COLO668 (cell line): ENCODE measurements around the gene PPARD.

Source experiments
- DNase-seq: peaks from one replicate; lab custom pipeline; 2025; ENCODE audit not compliant: unreplicated experiment; lab: John Stamatoyannopoulos, UW

The PPARD gene

DNA sequence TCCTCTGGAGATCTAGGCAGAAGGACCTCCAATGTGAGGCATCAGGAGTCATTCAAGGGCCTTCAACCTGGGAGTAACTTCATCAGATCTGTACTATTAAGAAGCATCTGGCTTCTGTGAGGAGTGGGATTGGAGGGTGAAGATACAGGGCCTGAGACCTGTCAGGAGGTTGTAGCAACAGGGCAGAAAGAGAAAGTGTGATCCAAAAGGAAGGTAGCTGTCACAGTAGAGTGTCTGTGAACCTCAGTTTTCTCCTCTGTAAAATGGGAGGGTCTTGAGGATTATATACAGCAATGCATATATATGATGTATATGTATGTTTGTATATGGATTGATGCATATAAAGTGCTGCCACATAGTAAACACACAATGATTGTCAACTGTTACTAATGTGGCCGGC is 123.3 kb downstream of the PPARD start:
- no peak for DNase-seq

DNA sequence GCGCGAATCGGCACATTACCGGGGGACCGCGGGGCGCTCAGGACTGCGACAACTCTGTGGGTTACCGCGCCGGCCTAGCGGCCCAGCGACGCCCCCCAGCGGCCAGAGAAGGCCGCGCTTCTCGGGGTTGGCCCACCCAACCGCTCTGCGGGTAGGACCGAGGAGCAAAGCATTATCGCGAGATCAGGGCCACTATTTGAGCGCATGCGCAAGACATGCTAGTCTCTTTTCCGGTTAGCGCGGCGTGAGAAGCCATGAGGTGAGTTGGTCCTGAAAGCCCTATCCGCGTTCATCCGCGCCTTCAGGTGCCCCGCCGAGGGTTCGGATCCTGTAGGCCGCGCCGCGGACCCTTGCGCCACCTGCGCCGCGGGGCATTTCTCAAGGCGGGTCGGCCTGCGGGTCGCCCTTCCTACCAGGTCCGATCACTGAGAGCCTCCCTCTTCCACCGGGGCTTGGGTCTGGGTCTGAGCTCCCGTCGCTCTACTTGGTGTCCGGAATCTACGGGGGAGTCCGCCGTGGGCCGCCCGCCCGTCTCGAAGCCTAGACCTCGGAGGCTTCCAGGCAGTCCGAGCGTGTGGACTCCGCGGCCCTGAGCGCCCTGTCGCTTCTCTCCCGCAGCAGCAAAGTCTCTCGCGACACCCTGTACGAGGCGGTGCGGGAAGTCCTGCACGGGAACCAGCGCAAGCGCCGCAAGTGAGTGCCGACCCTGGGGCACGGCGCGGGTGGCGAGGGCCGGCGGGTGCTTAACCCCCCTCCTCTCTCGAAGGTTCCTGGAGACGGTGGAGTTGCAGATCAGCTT is 126.0 kb downstream of the PPARD start, which contains the start of gene RPL10A:
Gene RPL10A (plus strand): TSS at position 221 of the 799 bp plus-strand sequence. CDS start 34 bp downstream, at position 255.
- peak; percentile 90 for DNase-seq

DNA sequence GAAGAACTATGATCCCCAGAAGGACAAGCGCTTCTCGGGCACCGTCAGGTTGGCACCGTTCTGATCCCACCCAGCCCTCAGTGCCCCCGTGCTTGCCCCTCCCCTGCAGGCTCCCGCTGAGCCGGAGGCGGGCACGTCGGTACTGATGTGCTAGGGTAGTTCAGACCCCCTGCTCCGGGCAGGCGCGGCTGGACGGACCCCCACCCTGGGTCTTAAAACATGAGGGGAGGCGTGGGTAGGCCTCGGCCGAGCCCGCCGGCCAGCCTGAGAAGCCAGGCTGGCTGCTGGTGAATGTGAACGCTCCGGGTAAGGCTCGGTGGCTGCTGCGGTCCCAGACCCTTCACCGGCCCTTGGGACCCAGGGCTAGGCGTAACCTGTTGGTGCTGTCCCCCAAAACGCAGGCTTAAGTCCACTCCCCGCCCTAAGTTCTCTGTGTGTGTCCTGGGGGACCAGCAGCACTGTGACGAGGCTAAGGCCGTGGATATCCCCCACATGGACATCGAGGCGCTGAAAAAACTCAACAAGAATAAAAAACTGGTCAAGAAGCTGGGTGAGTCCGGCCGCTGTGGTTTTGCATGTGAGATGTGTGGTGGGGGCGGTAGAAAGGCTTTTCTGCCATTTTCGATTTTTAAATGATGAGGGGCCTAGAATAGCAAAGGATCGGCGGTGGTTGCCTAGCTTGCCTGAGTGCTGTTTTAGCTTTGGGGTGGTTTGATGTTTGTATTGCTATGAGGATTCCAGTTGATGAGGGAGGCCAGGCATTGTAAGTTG is 126.8 kb downstream of the PPARD start:
- peak; percentile 50 for DNase-seq

DNA sequence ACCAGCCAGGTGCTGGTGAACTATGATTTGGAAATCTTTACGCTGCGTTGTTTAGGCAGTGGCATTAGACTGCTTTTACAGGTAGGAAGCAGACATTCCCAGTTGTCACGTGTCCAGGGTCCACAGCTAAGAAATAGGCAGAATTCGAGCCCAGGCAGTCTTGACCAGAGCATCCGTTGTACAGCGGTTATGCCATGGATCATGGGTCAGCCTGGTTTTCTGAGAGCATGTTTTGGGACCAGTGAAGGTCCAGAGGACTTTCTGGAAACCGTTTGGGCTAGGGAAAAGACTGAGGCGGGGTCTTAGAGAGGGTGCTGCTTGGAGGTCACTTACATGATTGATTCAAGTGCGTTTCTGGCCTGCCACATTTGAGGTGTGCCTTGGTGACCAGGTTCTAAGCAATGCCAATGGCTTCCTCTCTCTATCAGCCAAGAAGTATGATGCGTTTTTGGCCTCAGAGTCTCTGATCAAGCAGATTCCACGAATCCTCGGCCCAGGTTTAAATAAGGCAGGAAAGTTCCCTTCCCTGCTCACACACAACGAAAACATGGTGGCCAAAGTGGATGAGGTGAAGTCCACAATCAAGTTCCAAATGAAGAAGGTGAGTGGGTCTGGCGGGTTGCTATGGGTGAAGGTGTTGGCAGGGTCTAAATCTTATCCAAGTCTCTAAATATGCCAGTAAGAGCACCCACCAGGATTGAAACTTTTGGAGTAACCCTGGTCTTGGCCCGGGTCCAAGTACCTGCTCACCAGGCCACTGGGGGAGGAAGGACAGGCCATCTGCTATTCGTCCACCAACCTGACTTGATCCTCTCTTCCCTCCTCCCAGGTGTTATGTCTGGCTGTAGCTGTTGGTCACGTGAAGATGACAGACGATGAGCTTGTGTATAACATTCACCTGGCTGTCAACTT is 127.6 kb downstream of the PPARD start:
- peak; percentile 30 for DNase-seq

DNA sequence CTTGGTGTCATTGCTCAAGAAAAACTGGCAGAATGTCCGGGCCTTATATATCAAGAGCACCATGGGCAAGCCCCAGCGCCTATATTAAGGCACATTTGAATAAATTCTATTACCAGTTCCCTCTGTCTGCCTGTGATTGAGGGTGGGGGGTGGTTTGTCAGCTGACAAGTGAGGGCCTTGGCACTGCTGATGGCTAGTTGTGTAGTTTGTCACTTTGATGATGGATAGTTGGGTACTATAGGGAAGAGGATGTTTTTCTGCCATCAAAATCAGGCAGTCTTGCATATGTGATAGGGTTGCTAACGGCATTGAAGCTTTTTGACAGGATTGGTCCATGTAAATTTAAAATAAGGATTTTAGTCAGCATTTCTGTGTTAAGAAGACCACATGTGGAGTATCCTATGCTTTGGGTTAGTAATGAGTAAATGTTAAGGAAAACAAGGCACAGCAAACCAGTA is 128.3 kb downstream of the PPARD start:
- DNase-seq, result no peak

DNA sequence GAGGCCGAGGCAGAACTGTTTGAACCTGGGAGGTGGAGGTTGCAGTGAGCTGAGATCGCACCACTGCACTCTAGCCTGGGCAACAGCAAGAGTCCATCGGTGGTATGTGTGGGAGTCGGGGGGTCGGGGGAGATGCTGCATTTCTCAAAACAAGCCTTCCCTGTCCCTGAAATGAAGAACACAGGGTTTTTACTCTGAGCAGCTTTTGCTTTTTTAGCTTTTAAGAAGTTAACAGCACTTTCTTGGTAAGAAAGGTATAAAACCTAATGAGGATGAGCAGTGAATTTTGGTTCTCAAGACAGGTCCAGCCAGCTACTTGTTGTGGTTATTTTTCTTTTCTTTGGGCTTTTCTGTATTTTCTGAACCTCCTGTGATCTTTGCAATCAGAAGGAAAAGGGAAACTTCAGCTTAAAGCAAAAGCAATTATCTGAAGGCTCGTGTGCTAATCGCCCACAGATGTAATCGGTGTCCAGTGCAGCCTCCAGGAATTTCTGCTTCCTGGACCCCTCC is 129.5 kb downstream of the PPARD start:
- DNase-seq, result no peak

DNA sequence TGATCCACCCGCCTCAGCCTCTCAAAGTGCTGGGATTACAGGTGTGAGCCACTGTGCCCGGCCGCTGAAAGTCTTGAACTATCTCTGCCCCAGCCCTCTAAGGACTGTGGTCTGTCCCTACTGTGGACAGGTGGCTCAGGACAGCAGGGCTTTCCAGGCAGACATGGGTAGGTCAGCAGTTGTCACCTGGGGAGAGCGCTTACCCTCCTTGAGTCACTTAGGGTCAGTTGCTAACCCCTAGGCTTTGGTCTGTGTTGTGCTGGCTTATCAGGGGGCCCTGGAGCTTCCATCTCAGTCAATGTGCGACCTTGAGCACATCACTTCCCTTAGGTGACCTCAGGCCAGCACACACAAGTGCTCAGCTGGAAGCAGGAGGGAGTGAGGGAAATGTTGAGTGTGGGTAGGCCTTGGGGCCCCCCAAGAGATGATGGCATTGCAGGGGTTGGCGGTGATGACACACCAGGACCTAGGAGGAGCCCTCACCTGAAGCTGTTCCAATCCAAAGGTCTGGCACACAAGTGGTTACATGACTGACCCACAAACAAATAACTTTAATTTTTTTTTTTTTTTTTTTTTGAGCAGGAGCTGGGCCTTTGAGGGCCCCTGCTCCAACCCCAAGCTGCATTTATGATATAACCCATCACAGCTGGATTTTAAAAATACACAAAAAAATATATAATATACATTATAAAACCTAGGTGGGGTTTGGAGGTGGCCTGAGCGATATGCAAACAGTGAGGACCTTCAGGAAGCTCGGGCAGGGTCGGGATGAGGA is 130.9 kb downstream of the PPARD start:
- no peak for DNase-seq

DNA sequence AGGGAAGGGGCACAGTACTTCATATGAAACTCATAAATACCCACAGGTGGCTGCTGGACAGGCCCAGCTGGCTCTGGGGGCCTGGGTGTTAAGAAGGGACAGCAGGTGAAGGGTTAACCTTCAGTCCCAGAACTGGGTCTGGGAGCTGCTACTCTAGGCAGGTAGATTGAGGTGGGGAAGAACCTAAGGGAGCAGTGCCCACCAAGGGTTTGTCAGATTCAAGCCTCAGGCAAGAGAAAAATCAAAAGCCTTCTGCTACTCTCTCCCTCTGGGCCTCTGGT is 131.4 kb downstream of the PPARD start:
- DNase-seq, result no peak

DNA sequence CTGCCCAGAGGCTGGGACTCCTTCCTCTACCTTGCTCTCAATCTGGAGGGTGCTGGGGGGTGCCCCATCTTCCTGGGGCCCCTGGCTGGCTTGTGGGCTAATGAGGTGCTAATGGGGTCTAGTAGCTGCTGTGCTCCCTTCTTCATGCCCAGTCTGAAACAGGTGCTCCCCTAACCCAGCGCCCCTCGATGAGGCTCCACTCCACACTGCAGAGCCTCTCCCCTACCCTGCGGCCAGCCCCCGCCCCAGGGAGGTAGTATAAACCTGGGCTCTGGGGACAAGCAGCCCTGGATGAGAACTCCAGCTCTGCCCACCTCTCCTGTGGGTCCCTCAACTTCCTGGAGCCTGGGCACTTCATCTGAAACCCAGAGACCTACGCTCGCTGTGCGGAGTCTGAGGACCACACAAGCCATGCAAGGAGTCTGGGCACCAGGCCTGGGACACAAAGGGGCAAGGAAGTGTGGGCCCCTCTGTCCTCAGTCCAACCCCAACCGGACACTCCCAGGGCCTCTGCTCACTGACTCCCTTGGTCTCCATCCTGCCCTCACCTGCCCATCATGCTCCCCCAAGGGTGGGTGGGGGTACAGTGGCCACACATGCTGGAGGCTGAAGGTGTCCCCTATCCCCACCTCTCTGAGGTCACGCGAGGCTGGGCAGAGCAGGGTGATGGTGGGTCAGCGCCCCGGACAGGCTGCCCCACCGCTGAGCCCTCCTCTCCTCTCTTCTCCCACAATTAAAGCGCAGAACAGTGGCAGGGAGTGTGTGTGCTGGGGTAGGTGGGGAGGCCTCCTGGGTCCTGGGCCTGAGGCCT is 132.0 kb downstream of the PPARD start:
- no peak for DNase-seq

DNA sequence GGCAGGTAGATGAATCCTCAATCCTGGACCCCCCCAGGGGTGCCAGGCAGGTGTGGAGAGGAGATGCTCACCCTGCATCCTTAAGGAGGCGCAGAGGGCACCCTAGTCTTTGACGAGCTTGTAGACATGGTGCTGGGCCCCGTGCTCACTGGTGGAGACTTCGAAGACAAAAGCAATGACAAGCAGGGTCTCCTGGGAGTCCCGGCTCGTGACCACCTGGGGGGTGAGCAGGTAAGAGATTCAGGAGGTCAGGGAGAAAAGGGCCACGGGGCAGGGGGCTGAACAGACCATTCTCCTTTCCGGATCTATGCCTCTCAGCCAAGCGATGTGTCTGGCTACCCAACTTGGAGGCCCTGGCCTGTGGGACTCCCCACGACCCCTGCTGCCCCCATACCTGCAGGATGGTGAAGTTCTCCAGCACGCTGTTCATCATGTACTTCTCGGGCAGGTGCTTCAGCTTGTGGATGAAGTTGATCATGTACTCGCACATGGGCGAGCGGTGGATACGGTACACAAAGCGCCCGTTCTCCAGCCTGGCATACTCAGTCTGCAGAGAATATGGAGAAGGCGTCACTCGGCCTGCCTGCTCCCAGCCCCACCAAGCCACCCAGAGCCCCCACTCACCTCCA is 132.7 kb downstream of the PPARD start:
- no peak for DNase-seq

DNA sequence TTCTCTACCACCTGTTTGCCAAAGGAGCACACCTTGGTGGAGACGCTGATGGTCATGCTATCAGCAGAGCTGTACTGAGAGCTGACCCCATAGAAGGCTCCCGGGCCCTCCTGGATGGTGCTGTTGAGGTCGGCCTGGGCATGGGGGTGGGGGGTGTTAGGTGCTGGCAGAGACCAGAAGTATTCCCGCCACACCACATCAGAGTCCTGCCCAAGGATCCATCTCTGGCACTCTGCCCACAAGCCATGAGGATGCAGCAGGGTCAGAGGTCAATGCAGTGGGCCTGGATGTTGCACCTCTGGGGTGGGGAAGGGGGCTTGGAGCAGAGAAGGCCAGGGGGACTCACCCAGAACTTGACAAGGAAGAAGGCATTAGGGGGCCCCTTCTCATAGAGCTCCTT is 133.2 kb downstream of the PPARD start:
- no peak for DNase-seq

DNA sequence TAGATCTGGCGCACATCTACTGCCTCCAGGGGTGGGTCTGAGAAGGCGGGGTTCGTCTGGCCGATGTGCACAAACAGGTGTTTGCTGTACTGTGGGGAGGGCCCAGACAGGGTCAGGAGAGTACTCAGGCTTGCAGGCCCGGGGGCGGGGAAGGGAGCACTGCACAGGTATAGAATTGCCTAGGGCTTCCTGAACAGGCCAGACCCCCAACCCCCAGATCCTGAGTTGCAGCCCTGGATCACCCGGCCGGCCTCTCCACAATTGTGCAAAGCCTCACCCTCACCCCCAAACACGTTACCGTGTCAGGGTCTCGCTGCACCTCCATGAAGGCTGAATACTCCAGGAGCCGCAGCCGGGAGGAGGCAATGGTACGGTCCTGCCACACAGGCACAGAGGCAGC is 133.6 kb downstream of the PPARD start:
- DNase-seq, result no peak

DNA sequence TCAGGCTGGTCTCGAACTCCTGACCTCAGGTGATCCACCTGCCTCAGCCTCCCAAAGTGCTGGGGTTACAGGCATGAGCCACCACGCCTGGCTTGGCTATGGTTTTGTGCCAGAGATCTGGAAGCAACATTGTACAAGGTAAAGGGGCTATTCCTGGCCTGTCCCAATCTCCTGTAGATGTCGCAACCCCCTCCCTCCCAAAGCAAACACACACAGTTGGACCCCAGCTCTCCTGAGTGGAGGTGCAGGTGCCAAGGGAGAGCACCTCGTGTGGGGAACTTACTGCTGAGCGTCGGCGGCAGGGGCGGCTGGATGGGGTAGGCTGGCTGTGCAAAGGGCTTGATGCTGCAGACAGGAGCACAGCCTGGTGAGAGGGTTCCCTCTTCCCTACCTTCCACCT is 134.7 kb downstream of the PPARD start:
- no peak for DNase-seq
